Panc1 (cell line): ENCODE data around the gene FRMD5. TPM values are rescaled to one million over a fixed set of nuclear protein-coding genes. Genes with fewer than 3 reads are reported as not detected.

Experiments
- ATAC-seq: fragments of 200-7000 bp; cut with Tn5 transposase; 2 replicates; pipeline ENCODE4 v1.9.1; 2020; ENCODE audit warnings: mild to moderate bottlenecking, moderate library complexity
- BruUV-seq: library from RNA; stranded (reverse); fragments of 400-500 nt; replicated peaks from 2 replicates; lab custom pipeline; 2021; lab: Mats Ljungman, UMichigan
- CTCF ChIA-PET: fragments of 300-600 bp; sonication (Branson Sonifier 250); formaldehyde crosslinking; loops from one replicate; lab custom pipeline; 2022; ENCODE audit warnings: antibody characterized with exemption; lab: Charles Lee
- POLR2A ChIA-PET: fragments of 300-600 bp; sonication (Branson Sonifier 250); formaldehyde crosslinking; loops from one replicate; lab custom pipeline; 2022; ENCODE audit warnings: antibody characterized with exemption; lab: Charles Lee
- DNase-seq: peaks from one replicate; pipeline ENCODE4 v3.0.0-alpha.2; 2010; ENCODE audit warnings: low read depth, low spot score
- H3K27ac ChIP-seq: 2 replicates; pipeline ENCODE4 v1.5.1; 2011; ENCODE audit warnings: mild to moderate bottlenecking, low read length, inconsistent platforms
- H3K27me3 ChIP-seq: fragments of 200-500 bp; sonication (Bioruptor generic); 2 replicates; pipeline ENCODE4 v1.6.0; 2014; ENCODE audit warnings: low read length, inconsistent platforms; ENCODE audit not compliant: control insufficient read depth, insufficient read depth
- H3K36me3 ChIP-seq: fragments of 200-500 bp; sonication (Bioruptor generic); 2 replicates; pipeline ENCODE4 v1.5.1; 2014; ENCODE audit warnings: inconsistent platforms, mild to moderate bottlenecking, low read length, moderate library complexity; ENCODE audit not compliant: control insufficient read depth, insufficient read depth
- H3K4me1 ChIP-seq: 2 replicates; pipeline ENCODE4 v1.5.1; 2011; ENCODE audit warnings: inconsistent platforms, mild to moderate bottlenecking, low read length, moderate library complexity; ENCODE audit not compliant: control insufficient read depth, insufficient read depth
- H3K4me3 ChIP-seq, 2 experiments: 2 replicates each; pipeline ENCODE4 v1.5.1; 2011 to 2012; ENCODE audit warnings: low read depth in 2 of 2, low read length in 2 of 2, mild to moderate bottlenecking in 2 of 2, inconsistent platforms in 1 of 2, moderate library complexity in 1 of 2
- H3K9me3 ChIP-seq: fragments of 200-500 bp; sonication (Bioruptor generic); 2 replicates; pipeline ENCODE4 v1.5.1; 2014; ENCODE audit warnings: low read depth, mild to moderate bottlenecking, inconsistent platforms, low read length, moderate library complexity; ENCODE audit not compliant: control insufficient read depth, insufficient read depth
- CTCF ChIP-seq: fragments of 450-650 bp; IDR thresholded peaks from 2 replicates; pipeline ENCODE4 v1.5.1; 2017; ENCODE audit warnings: mild to moderate bottlenecking
- POLR2AphosphoS5 ChIP-seq: IDR thresholded peaks from 2 replicates; pipeline ENCODE4 v1.6.1; 2012; ENCODE audit warnings: mild to moderate bottlenecking, low read depth, low read length, moderate library complexity
- REST ChIP-seq, 2 experiments: IDR thresholded peaks; 2 replicates each; pipeline ENCODE4 v1.6.1; 2011 to 2012; ENCODE audit warnings: low read depth in 2 of 2, control low read depth in 1 of 2, low read length in 1 of 2, mild to moderate bottlenecking in 1 of 2, moderate library complexity in 1 of 2; ENCODE audit not compliant: insufficient read depth in 1 of 2
- SIN3A ChIP-seq: IDR thresholded peaks from 2 replicates; pipeline ENCODE4 v1.6.1; 2012; ENCODE audit warnings: low read depth, mild to moderate bottlenecking, low read length, moderate library complexity, borderline replicate concordance; ENCODE audit not compliant: insufficient read depth
- TCF7L2 ChIP-seq: IDR thresholded peaks from 2 replicates; pipeline ENCODE4 v1.6.1; 2011; ENCODE audit warnings: mild to moderate bottlenecking, low read depth, low read length, inconsistent platforms
- in situ Hi-C: cut with HindIII; loops from 2 replicates; pipeline ENCODE4 v1.10.0; 2016; ENCODE audit warnings: low sequenced_read_pairs, low pct_unique_long_range_greater_than_20kb
- intact Hi-C: fragments of 100-400 bp; cut with micrococcal nuclease; formaldehyde crosslinking; loops from one replicate; pipeline ENCODE4 v1.10.0; 2022; ENCODE audit not compliant: unreplicated experiment
- total RNA-seq: library from RNA; stranded (reverse); gene quantifications from one replicate; pipeline ENCODE4 v1.2.1, GENCODE V29; 2021; ENCODE audit not compliant: unreplicated experiment

Gene FRMD5
- total RNA-seq, 1 experiment from 2014 or later, result 18.3 TPM

- Histone ChIP-seq H3K9me3 (no peaks in the 10 kb centered on the region), H3K36me3 (no peaks in the 10 kb centered on the region), H3K27ac (no peak overlapping the region), H3K27me3 (no peaks in the 10 kb centered on the region), H3K4me1 (peaks cover 12% of the 10 kb centered on the region), H3K4me3 (no peak overlapping the region)
- ChIA-PET POLR2A (interaction anchor here (0.6 kb wide), 1 partner anchor 26 kb away, joined by 3 read pairs; no protein-coding TSS in a partner anchor), CTCF (no interaction called here)
- DNase-seq (no peak), ATAC-seq (no peak)
- no peak for TF ChIP-seq SIN3A
- no peak for TF ChIP-seq TCF7L2
- no peak for TF ChIP-seq REST (IDR thresholded peaks at IDR 0.05; ENCODE audit: insufficient read depth in 1 of 2, low read depth in 2 of 2, low read length in 1 of 2)
- no peak for TF ChIP-seq POLR2AphosphoS5
- TF ChIP-seq CTCF, result no peak
- no TSS peak for BruUV-seq
- in situ Hi-C loops (no loop called here), intact Hi-C loops (no loop called here)
These were observed 49.6 kb downstream of the FRMD5 start for GRCh38 chr15:44145495-44145894.

GRCh38 chr15:44144992-44145391 is 50.1 kb downstream of the FRMD5 start:
- intact Hi-C loops, result no loop called here

More at GRCh38 chr15:44144992-44145391, 50.1 kb downstream of the FRMD5 start:
- POLR2A ChIA-PET, result interaction anchor here (0.5 to 0.6 kb wide), 3 partner anchors 26 to 239 kb away, joined by 3 to 9 read pairs (median 3); no protein-coding TSS in a partner anchor
- Histone ChIP-seq H3K27me3 (no peaks in the 10 kb centered on the region), H3K36me3 (no peaks in the 10 kb centered on the region), H3K27ac (no peak overlapping the region), H3K4me3 (no peak overlapping the region), H3K4me1 (peaks cover 12% of the 10 kb centered on the region), H3K9me3 (no peaks in the 10 kb centered on the region)
- ATAC-seq (no peak), DNase-seq (no peak)
- CTCF ChIA-PET, result no interaction called here
- BruUV-seq, result no TSS peak
- TF ChIP-seq SIN3A (no peak), CTCF (no peak), TCF7L2 (no peak), POLR2AphosphoS5 (no peak), REST (IDR thresholded peaks at IDR 0.05; ENCODE audit: insufficient read depth in 1 of 2, low read depth in 2 of 2, low read length in 1 of 2) (no peak)
- in situ Hi-C loops, result no loop called here
